Measurements from ENCODE around the gene LSMEM2.

Gene LSMEM2

DNA sequence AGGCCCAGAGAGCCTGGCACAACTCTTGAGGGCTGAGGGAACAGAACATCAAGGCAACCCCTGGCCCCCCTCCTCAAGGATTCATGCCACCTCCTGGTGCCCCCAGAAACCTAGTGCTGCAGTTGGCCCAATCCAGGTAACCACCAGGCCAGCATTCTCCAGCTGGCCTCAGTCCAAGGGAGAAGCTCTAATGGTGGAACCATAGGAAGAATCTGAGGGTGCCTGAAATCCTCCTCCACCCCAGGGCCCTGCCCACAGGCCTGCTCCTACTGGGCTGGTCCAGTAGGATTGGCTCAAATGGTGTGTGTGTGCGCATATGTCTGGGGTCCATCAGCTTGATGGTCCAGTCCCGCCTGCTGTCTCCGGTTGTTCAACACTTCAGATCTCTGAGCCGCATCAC, 35.9 kb downstream of the LSMEM2 start:
- CTCF ChIA-PET, result interaction anchor here (1.5 to 3.5 kb wide), 3 partner anchors 9 to 15 kb away, joined by 5 to 15 read pairs (median 7); partner anchors contain the start of genes HYAL2, HYAL3 and NAA80
- Mint-ChIP-seq H3K27ac (no peak overlapping the region), H3K36me3 (peaks cover 7% of the 10 kb centered on the region), H3K9me3 (no peaks in the 10 kb centered on the region), H3K27me3 (no peaks in the 10 kb centered on the region), H3K4me1 (peaks cover 36% of the 10 kb centered on the region), H3K4me3 (no peak overlapping the region)
- DNase-seq, result no peak

DNA sequence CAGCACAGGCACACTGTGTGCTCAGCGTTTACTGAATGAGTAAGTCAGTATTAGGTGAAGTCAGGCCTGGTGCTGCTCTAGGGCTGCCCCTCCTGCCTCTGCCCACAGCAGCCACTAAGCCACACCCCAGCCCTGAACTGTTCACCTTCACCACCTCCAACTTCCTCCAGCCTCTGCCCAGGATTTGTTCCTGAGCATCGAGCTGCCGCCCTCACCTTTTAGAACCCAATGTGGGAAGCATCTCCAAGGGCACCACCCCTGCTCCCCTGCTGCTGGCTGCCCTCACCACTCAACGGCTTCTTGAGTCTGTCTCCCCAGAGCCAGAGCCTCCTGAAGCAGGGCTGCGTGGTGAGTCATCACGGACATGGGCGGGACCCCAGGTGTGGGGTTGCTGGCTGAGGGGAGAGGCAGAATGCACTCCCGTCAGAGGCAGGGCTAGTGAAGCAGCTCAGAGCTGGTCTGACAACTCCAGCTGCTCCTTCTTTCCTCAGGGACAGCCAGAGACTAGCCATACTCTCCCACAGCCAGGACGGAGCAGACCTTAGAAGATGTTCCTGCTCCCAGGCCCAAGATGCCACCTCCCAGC, 37.9 kb downstream of the LSMEM2 start:
- DNase-seq, result peak; percentile 68
- Mint-ChIP-seq H3K27me3 (no peaks in the 10 kb centered on the region), H3K4me3 (peak overlapping the region; percentile 22), H3K27ac (peak overlapping the region; percentile 85), H3K36me3 (peaks cover 6% of the 10 kb centered on the region), H3K9me3 (no peaks in the 10 kb centered on the region), H3K4me1 (peaks cover 45% of the 10 kb centered on the region)
- CTCF ChIA-PET, result no interaction called here

GRCh38 chr3:50317300-50317699, 38.4 kb downstream of the LSMEM2 start:
- CTCF ChIA-PET, result no interaction called here
- DNase-seq, result peak; percentile 18
- no peaks in the 10 kb centered on the region for H3K9me3 Mint-ChIP-seq
- H3K27ac Mint-ChIP-seq, result no peak overlapping the region
- H3K27me3 Mint-ChIP-seq, result no peaks in the 10 kb centered on the region
- H3K4me3 Mint-ChIP-seq, result no peak overlapping the region
- peaks cover 6% of the 10 kb centered on the region for H3K36me3 Mint-ChIP-seq
- H3K4me1 Mint-ChIP-seq, result peaks cover 45% of the 10 kb centered on the region

GRCh38 chr3:50318163-50318562, 39.3 kb downstream of the LSMEM2 start:
- CTCF ChIA-PET, result no interaction called here
- DNase-seq, result no peak
- H3K4me3 Mint-ChIP-seq, result no peak overlapping the region
- H3K27me3 Mint-ChIP-seq, result no peaks in the 10 kb centered on the region
- no peak overlapping the region for H3K27ac Mint-ChIP-seq
- peaks cover 6% of the 10 kb centered on the region for H3K36me3 Mint-ChIP-seq
- no peaks in the 10 kb centered on the region for H3K9me3 Mint-ChIP-seq
- peaks cover 45% of the 10 kb centered on the region for H3K4me1 Mint-ChIP-seq

DNA sequence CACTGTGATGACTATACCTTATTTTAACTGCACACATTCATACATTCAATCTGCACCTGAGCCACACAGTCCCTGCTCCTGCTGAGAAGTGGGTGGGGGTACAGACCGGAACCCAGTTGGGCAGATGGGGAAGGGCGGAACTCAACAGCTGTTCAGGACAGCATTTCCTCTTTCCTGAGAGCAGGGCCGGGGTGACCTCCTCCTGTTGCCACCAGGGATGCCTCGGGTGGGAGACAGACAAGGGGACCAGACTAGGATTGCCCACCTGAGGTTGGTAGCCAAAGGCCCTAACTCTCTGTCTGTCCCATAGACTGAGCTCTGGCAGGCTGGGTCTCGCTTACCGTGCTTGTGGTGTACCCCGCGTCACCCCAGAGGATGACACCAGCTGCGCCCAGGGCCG, 39.7 kb downstream of the LSMEM2 start:
- Mint-ChIP-seq H3K27me3 (no peaks in the 10 kb centered on the region), H3K4me1 (peaks cover 45% of the 10 kb centered on the region), H3K4me3 (no peak overlapping the region), H3K9me3 (no peaks in the 10 kb centered on the region), H3K27ac (no peak overlapping the region), H3K36me3 (peaks cover 6% of the 10 kb centered on the region)
- CTCF ChIA-PET, result interaction anchor here (0.8 to 1.7 kb wide), 3 partner anchors 10 to 43 kb away, joined by 3 to 5 read pairs (median 3); partner anchors contain the start of gene TUSC2
- peak; percentile 18 for DNase-seq

DNA sequence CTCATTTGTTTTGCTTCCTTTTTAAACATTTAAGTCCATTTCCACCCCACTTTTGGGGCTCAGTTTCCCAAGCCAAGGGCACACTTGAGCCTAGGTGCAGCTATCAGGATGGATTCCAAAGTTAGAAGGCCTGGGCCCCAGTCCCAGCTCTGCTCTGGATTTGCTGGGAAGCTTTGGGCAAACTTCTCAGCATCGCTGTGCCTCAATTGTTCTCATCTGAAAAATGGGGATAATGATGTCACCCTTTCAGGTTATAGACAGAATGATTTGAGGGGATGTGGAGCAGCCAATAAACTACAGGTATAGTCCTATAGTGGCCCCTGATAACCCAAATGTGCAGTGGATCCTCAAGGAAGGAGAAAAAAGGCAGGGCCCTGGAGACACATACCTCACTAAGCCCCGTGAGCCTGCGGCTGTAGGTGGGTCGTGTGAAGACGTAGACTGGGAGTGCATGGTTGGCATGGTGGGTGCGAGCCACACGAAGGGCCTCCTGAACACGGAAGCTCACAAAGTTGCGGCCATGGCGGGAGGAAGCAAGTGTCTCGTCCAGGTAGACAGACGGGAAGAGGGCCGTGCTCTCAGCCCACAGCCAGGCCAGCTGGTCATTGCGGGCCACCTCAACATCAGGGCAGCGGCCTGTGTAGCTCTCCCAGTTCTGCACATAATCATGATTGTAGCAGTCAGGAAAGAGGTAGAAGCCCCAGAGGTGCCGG, 40.5 kb downstream of the LSMEM2 start:
- Mint-ChIP-seq H3K4me1 (peaks cover 45% of the 10 kb centered on the region), H3K36me3 (peaks cover 6% of the 10 kb centered on the region), H3K9me3 (no peaks in the 10 kb centered on the region), H3K27ac (no peak overlapping the region), H3K4me3 (peak overlapping the region; percentile 94), H3K27me3 (no peaks in the 10 kb centered on the region)
- CTCF ChIA-PET, result interaction anchor here (0.8 to 1.7 kb wide), 4 partner anchors 9 to 73 kb away, joined by 3 to 5 read pairs (median 4); partner anchors contain the start of gene TUSC2
- peak; percentile 18 for DNase-seq

- CTCF ChIA-PET, result interaction anchor here (1.0 to 1.7 kb wide), 3 partner anchors 8 to 92 kb away, joined by 3 to 5 read pairs (median 4); partner anchors contain the start of gene TUSC2
- H3K27ac Mint-ChIP-seq, result no peak overlapping the region
Measured at GRCh38 chr3:50319894-50320625, 41.2 kb downstream of the LSMEM2 start.

GRCh38 chr3:50320853-50321335, 42.0 kb downstream of the LSMEM2 start:
- CTCF ChIA-PET, result interaction anchor here (0.7 to 2.2 kb wide), 5 partner anchors 9 to 93 kb away, joined by 3 to 8 read pairs (median 4); partner anchors contain the start of genes HYAL3 and NAA80
- H3K36me3 Mint-ChIP-seq, result peaks cover 8% of the 10 kb centered on the region
- H3K27ac Mint-ChIP-seq, result peak overlapping the region; percentile 86
- H3K27me3 Mint-ChIP-seq, result no peaks in the 10 kb centered on the region
- no peaks in the 10 kb centered on the region for H3K9me3 Mint-ChIP-seq
- H3K4me3 Mint-ChIP-seq, result peak overlapping the region; percentile 94
- peaks cover 47% of the 10 kb centered on the region for H3K4me1 Mint-ChIP-seq
- DNase-seq, result peak; percentile 80

More at GRCh38 chr3:50319894-50320625, 41.2 kb downstream of the LSMEM2 start:
- Mint-ChIP-seq H3K9me3 (no peaks in the 10 kb centered on the region), H3K27me3 (no peaks in the 10 kb centered on the region), H3K4me3 (peak overlapping the region; percentile 94), H3K4me1 (peaks cover 51% of the 10 kb centered on the region), H3K36me3 (peaks cover 6% of the 10 kb centered on the region)
- DNase-seq, result peak; percentile 21

DNA sequence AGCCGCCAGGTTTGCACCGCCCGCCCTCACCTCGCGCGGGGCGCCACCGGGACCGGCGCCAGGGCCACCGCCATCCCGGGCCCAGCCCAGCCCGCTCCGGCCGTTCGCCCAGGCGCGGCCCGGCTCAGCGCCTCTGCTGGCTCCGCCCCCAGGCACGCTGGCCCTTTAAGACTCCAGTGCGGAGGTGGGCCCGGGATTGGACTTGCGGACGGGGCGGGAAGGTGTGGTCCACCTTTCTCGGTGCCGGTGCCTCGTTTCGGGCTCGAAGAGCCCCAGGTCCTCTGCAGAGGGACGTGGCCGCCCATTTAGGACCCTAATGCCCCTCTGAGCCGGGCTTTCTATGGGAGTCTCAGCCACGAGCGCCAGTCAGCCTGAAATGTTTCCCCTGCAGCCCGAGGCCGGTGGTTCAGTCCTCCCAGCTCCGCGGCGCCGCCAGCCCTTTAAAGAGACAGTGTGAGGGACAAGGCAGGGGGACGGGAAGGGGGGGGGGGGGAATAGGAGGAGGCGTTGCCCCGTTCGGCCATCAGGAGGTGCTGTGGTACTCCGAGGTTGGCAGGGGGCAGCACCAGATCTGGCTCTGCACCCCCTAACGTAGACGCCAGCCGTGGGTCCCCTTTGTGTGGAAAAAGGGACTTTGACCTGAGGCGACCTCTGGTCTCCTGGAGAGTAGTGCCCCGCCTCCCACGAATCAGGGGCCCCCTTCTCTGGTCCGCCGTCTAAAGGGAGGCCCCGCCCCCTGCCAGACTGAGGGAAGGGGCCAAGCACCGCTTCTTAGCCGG, 42.6 kb downstream of the LSMEM2 start:
- Mint-ChIP-seq H3K27me3 (no peaks in the 10 kb centered on the region), H3K4me1 (peaks cover 45% of the 10 kb centered on the region), H3K4me3 (peak overlapping the region; percentile 72), H3K36me3 (peaks cover 5% of the 10 kb centered on the region), H3K9me3 (no peaks in the 10 kb centered on the region), H3K27ac (peak overlapping the region; percentile 91)
- CTCF ChIA-PET, result interaction anchor here (0.7 to 3.5 kb wide), 4 partner anchors 7 to 30 kb away, joined by 3 to 15 read pairs (median 6); partner anchors contain the start of genes HYAL3 and NAA80
- peak; percentile 90 for DNase-seq

GRCh38 chr3:50322115-50322385, 43.2 kb downstream of the LSMEM2 start:
- peak overlapping the region; percentile 72 for H3K4me3 Mint-ChIP-seq
- H3K36me3 Mint-ChIP-seq, result peaks cover 5% of the 10 kb centered on the region
- no peaks in the 10 kb centered on the region for H3K9me3 Mint-ChIP-seq
- CTCF ChIA-PET, result interaction anchor here (1.3 to 3.5 kb wide), 4 partner anchors 8 to 31 kb away, joined by 3 to 15 read pairs (median 6); partner anchors contain the start of genes HYAL3 and NAA80
- H3K27ac Mint-ChIP-seq, result no peak overlapping the region
- no peak for DNase-seq
- no peaks in the 10 kb centered on the region for H3K27me3 Mint-ChIP-seq
- H3K4me1 Mint-ChIP-seq, result peaks cover 44% of the 10 kb centered on the region

GRCh38 chr3:50322386-50323091, 43.7 kb downstream of the LSMEM2 start, which contains the start of gene HYAL2:
Gene HYAL2 (minus strand): TSS chr3:50322745. CDS start chr3:50320489, 2,256 bp downstream.
- H3K4me1 Mint-ChIP-seq, result peaks cover 44% of the 10 kb centered on the region
- H3K9me3 Mint-ChIP-seq, result no peaks in the 10 kb centered on the region
- H3K36me3 Mint-ChIP-seq, result peaks cover 5% of the 10 kb centered on the region
- no peaks in the 10 kb centered on the region for H3K27me3 Mint-ChIP-seq
- no peak for DNase-seq
- peak within 1 kb of the TSS; percentile 91 for H3K27ac Mint-ChIP-seq
- CTCF ChIA-PET, result interaction anchor here (1.3 to 3.5 kb wide), 5 partner anchors 8 to 31 kb away, joined by 3 to 40 read pairs (median 8); partner anchors contain the start of genes HYAL3 and NAA80
- peak within 1 kb of the TSS; percentile 72 for H3K4me3 Mint-ChIP-seq

DNA sequence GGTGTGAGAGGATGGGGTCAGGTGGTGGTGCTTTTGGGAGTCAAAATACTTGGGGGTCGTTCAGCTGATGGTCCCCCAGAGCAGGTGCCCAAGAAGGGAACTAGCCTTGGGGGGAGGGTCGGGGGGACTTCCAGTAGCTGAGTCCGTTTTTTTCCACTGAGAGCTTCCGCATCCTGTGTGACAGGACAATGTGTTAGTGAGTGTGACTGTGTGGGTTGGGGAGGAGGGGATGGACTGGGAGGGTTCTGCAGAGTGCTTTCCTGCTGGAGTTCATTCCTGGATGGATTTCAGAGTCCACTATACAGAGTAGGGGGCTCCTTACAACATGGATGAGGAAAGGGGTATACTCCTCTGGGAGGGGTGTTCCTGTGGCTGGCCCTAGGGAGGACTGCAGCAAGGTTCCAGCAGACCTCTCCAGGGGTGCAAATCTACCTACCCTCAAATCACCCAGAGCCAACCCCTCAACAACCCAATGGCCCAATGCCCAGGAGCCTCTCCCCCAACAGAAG, 44.3 kb downstream of the LSMEM2 start:
- CTCF ChIA-PET, result interaction anchor here (1.0 to 3.5 kb wide), 6 partner anchors 9 to 51 kb away, joined by 3 to 40 read pairs (median 10); partner anchors contain the start of genes HYAL3 and NAA80

More for the DNA sequence above, 44.3 kb downstream of the LSMEM2 start:
- Mint-ChIP-seq H3K27ac (peak overlapping the region; percentile 19), H3K9me3 (no peaks in the 10 kb centered on the region), H3K36me3 (peaks cover 5% of the 10 kb centered on the region), H3K27me3 (no peaks in the 10 kb centered on the region), H3K4me3 (peak overlapping the region; percentile 33), H3K4me1 (peaks cover 44% of the 10 kb centered on the region)
- no peak for DNase-seq

Measured in activated naive CD4-positive, alpha-beta T cell treated with anti-CD3 and anti-CD28 coated beads, Interleukin-2, amount 10 ng/mL, durations not matched to agents 7 days and 5 days (primary cell).